NCI-H187 treated with DMSO at 0.1 percent for 48 hours (cell line): ENCODE measurements around the gene AHNAK.

Source experiments
- DNase-seq: peaks from one replicate; lab custom pipeline; 2025; lab: John Stamatoyannopoulos, UW

The AHNAK gene

GRCh38 chr11:62494246-62494645, 52.4 kb downstream of the AHNAK start:
- DNase-seq: no peak

GRCh38 chr11:62493801-62494200, 52.8 kb downstream of the AHNAK start:
- DNase-seq: no peak

- DNase-seq: no peak
These were observed 54.0 kb downstream of the AHNAK start for GRCh38 chr11:62492586-62492985.

GRCh38 chr11:62491571-62492329, 54.9 kb downstream of the AHNAK start:
- no peak for DNase-seq

GRCh38 chr11:62489204-62489603, 57.4 kb downstream of the AHNAK start:
- no peak for DNase-seq

- peak; percentile 11 for DNase-seq
These were observed 58.7 kb downstream of the AHNAK start for GRCh38 chr11:62487738-62488551.

GRCh38 chr11:62487136-62487535, 59.5 kb downstream of the AHNAK start:
- DNase-seq: no peak

- DNase-seq: no peak
These were observed 62.3 kb downstream of the AHNAK start for GRCh38 chr11:62484352-62484751.

- DNase-seq: no peak
These were observed 63.9 kb downstream of the AHNAK start for GRCh38 chr11:62482753-62483152.

DNA sequence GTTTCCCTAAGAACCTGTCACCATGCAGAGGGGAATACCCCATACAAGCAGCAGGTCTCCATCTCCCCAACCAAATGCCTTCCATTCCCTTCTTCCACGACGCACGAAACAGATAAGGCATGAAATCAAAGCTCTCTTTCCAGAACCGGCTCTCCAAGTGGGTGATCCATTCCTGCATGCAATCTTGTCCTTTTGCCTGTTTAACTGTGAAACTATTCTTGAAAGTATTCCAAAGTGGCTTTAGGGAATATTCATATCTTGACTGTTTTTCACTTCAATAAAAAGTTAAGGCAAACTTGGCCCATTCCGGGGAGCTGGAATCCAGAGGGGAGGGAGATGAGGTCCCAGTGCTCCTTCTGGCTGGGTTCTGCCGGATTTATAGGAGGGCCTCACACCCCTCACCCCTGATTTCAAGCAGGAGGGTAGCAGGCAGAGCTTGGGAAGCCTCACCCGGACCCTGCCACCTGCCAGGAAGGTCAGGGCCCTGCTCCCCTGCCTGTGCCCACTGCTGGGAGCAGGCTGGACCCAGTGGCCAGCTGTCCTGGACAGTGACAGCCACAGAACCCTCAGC, 66.9 kb downstream of the AHNAK start:
- no peak for DNase-seq

- no peak for DNase-seq
These were observed 68.7 kb downstream of the AHNAK start for GRCh38 chr11:62477927-62478326.

GRCh38 chr11:62472063-62472884, 74.3 kb downstream of the AHNAK start:
- no peak for DNase-seq

DNA sequence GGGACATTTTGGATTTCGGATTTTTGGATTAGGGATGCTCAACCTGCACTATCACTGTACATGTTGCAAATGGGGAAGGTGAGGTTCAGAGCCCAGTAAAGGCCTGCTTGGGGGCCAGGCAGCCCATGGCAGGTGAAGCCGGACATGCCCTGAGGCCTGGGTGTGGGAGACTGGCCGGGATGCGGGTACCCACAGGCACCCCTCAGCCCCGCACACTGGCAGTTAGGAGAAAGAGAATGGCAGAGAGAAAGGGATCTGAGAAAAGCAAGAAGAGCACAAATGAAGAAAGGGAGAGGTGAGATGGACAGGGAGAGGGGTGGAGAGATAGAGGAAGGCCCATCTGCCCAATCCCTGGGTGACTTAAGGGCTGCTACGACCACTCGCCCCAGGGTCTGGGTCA, 75.0 kb downstream of the AHNAK start:
- DNase-seq: no peak

GRCh38 chr11:62468577-62468976, 78.0 kb downstream of the AHNAK start:
- DNase-seq: no peak

- no peak for DNase-seq
These were observed 80.2 kb downstream of the AHNAK start for GRCh38 chr11:62466444-62466843.

DNA sequence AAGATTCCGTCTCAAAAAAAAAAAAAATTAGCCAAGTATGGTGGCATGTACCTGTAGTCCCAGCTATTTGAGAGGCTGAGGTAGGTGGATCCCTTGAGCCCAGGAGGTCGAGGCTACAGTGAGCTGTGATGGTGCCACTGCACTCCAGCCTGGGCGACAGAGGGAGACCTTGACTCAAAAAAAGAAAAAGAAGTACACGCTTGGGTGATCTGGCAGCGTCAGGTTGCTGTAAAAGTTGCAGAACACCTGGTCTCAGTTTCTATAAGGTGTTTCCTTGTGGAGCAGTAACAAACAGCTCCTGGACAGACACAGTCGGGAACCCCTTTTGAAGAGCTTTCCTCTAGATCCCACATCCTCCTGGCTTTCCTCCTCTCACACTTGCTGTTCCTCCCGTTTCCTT, 82.0 kb downstream of the AHNAK start:
- DNase-seq: no peak

DNA sequence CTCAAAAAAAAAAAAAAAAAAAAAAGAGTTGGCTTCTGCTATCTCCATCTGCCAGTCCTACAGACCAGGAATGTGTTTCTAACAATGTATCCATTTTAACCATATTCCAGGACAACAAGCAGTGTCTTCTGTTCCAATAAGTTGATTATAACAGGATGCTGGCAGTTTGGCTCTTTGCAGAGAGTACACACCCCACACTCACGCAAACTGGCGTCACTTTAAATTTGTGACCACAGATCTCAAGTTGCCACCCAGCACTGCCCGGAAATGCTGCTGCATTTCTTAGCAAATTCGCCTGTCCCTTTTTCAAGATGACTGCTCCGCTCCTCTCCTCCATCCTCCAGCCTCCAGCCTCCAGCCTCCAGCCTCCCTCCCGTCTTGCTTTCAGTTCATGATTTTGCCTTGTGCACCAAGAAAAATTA, 83.5 kb downstream of the AHNAK start:
- no peak for DNase-seq

GRCh38 chr11:62462508-62462892, 84.1 kb downstream of the AHNAK start:
- DNase-seq: no peak

GRCh38 chr11:62461740-62462507, 84.7 kb downstream of the AHNAK start:
- no peak for DNase-seq

GRCh38 chr11:62459080-62459479, 87.5 kb downstream of the AHNAK start:
- DNase-seq: no peak

DNA sequence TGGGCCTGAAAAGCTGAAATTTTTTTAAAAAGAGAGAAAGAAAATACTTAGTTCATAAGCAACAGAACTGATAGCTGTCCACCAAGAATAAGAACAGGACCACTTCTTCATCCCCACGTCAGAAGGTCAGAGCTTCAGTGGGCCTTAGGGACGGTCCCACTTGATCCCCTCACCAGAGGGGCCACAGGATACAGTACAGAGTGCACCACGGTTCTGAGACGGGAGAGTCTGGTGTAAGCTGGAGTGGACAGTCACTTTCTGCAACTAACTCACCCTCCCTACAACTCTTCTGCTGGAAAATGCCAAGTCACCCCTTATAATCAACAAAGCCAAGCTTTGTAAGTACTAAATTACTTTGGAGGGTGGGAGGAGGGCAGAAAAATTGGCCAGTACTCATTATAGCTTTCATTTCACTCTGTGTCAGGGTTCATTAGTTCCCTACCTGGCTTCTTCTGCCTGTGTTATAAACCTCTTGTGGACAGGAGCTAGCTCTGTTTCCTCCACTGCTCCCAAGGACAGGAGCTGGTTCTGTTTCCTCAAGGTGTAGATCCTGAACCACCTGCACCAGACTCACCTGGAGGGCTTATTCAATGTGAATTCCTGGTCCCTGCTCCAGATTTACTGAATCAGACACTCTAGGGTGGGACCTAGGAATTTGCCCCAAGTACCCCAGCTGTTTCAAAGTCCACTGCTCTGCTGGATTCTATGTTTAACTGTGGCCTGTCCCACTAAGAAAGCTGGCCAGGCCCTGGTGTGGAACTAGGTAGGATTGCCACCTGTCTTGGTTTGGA, 88.2 kb downstream of the AHNAK start:
- DNase-seq: no peak
